Uterus (tissue), 2 donors: ENCODE measurements around the gene TP53I13.

Source experiments
- POLR2A ChIP-seq, 2 donors: fragments of 450-650 bp; IDR thresholded peaks; one replicate each; pipeline ENCODE4 v1.6.1; 2016; ENCODE audit warnings: antibody characterized with exemption in 2 of 2, mild to moderate bottlenecking in 1 of 2, moderate library complexity in 1 of 2
- TF ChIP-seq, protein P1 (sequence below), 4 experiments: fragments of 200-600 bp in 2 of 4; fragments of 450-650 bp in 2 of 4; sonication (generic) in 2 of 4; IDR thresholded peaks; one replicate each; pipeline ENCODE4 v1.5.1; 2016 to 2019; ENCODE audit warnings: antibody characterized with exemption in 4 of 4, mild to moderate bottlenecking in 2 of 4, moderate library complexity in 1 of 4

DNA sequence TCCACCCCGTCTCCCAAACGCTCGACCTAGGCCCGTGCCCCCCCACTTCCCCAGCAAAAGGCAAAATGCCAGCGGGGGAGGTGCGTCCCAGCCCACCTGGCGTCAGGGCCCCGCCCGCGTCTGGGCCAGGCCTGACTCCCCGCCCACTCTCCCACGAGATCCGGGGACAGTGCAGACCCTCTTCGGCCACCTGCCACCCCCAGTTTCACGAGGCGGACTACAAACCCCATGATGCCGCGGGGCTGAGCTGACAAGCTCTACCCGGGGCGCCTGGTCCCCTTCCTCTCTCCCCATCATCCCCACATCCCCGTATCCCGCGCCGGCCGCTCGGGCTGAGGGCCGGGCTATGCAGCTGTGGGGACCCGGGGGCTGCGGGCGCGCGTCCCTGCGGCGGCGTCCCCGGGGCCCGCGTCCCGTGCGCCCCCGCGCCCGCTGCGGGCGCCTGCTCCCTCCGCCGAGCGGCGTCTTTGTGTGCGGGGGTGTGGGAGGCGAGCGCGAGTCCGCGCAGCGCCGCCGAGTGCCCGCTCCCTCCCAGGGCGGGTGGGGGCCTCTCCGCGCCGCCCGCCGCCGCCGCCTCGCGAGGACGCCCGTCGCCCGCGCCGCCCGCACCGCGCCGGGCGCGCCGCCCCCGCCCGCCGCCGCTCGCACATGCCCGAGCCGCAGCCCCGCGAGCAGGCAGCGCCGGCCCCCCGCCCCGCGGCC is 24.5 kb downstream of the TP53I13 start, which contains the start of gene ANKRD13B:
- TF ChIP-seq, protein P1, sequence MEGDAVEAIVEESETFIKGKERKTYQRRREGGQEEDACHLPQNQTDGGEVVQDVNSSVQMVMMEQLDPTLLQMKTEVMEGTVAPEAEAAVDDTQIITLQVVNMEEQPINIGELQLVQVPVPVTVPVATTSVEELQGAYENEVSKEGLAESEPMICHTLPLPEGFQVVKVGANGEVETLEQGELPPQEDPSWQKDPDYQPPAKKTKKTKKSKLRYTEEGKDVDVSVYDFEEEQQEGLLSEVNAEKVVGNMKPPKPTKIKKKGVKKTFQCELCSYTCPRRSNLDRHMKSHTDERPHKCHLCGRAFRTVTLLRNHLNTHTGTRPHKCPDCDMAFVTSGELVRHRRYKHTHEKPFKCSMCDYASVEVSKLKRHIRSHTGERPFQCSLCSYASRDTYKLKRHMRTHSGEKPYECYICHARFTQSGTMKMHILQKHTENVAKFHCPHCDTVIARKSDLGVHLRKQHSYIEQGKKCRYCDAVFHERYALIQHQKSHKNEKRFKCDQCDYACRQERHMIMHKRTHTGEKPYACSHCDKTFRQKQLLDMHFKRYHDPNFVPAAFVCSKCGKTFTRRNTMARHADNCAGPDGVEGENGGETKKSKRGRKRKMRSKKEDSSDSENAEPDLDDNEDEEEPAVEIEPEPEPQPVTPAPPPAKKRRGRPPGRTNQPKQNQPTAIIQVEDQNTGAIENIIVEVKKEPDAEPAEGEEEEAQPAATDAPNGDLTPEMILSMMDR (IDR thresholded peaks at IDR 0.05): peak in 1 of 4 experiments; percentile 7
- no peak for TF ChIP-seq POLR2A (IDR thresholded peaks at IDR 0.05)
